PC-9 (cell line): ENCODE data around the gene RHOF.

Experiments used
- EZH2 ChIP-seq: fragments of 200-600 bp; sonication (generic); IDR thresholded peaks from 2 replicates; pipeline ENCODE4 v1.8.0; 2017; ENCODE audit warnings: antibody characterized with exemption, low read depth
- TF ChIP-seq, protein P1 (sequence below): fragments of 200-600 bp; sonication (generic); conservative IDR thresholded peaks from 2 replicates; pipeline ENCODE4 v1.6.1; 2017; ENCODE audit warnings: mixed run types, antibody characterized with exemption, mild to moderate bottlenecking, moderate library complexity

DNA sequence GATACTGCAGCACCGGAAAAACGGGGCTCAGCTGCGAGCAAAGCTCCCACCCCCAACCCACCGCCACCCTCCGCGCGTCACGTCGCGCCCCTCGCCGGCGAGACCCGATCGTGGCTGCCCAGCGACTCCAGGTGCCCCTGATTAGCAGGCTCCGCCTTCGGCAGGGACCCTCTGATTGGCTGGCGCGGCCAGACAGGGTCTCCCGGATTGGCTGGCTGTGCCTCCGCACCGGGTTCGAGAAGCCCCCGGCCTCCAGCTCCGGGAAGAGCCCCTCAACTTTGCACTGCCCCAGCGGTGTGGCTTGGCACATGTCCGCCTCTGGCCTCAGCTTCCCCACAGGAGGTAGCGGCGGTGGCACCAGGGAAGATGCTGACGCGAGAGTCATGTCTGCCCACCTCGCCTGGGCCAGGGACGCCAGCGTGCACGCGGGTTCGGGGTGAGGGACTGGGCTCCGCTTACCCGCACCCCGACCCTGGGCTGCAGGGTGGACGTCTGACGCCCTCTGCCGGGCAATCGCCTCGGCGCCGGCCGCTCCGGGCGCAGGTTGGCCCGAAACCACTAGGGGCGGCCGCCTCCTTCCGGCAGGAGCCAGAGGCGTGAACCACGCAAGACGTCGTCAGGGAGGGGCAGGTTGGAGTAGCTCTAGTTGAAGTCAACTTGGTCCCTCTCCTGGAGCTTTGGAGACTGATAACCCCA lies 498 bp upstream of the RHOF start:
- TF ChIP-seq, protein P1, sequence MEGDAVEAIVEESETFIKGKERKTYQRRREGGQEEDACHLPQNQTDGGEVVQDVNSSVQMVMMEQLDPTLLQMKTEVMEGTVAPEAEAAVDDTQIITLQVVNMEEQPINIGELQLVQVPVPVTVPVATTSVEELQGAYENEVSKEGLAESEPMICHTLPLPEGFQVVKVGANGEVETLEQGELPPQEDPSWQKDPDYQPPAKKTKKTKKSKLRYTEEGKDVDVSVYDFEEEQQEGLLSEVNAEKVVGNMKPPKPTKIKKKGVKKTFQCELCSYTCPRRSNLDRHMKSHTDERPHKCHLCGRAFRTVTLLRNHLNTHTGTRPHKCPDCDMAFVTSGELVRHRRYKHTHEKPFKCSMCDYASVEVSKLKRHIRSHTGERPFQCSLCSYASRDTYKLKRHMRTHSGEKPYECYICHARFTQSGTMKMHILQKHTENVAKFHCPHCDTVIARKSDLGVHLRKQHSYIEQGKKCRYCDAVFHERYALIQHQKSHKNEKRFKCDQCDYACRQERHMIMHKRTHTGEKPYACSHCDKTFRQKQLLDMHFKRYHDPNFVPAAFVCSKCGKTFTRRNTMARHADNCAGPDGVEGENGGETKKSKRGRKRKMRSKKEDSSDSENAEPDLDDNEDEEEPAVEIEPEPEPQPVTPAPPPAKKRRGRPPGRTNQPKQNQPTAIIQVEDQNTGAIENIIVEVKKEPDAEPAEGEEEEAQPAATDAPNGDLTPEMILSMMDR, result peak; percentile 87
- no peak for TF ChIP-seq EZH2
